SH-SY5Y (cell line): ENCODE data around the gene ATRNL1.

Experiments used
- GATA2 ChIP-seq: IDR thresholded peaks from 2 replicates; pipeline ENCODE4 v1.6.1; 2011; ENCODE audit warnings: mild to moderate bottlenecking, low read depth, low read length
- GATA3 ChIP-seq: IDR thresholded peaks from 2 replicates; pipeline ENCODE4 v1.6.1; 2011; ENCODE audit warnings: low read depth, mild to moderate bottlenecking, low read length, moderate library complexity

DNA sequence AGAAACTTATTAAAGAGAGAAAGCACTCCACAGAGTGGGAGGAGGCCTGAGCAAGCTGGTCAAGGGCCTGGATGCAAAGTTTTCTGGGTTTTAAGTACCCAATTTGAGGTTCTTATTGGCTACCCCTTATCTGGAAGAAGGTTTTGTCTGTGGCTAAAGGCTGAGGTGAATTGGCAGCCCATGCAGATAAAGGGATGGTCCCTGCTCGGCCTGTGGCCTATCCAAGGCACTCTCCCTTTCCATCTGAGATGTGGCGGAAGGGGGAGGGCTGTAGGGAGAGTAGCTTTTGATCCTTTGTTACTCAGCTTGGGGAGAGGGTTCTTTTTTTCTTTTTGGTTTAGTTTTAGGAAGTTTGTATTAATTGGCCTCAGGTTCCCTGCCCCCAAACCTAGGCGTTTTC, 465.1 kb downstream of the ATRNL1 start:
- no peak for TF ChIP-seq GATA2
- TF ChIP-seq GATA3 = no peak
